ENCODE measurements around the gene PIAS3. TPM values are rescaled to one million over a fixed set of nuclear protein-coding genes. Genes with fewer than 3 reads are reported as not detected.
"Not testable (repeated sequence)": the region's sequence is repeated elsewhere in the genome, so short reads cannot be mapped to it uniquely, and the experiment has no call there.

PIAS3 gene
- total RNA-seq, 1 experiment from 2014 or later, result 19.7 TPM

GRCh38 chr1:145822779-145823331 is 36.0 kb downstream of the PIAS3 start:
- DNase-seq; H3K9me3 ChIP-seq (replicated peaks); H3K4me1 ChIP-seq; H3K27ac ChIP-seq; H3K27me3 ChIP-seq; H3K4me3 ChIP-seq: not testable (repeated sequence)
- H3K36me3 ChIP-seq, result peaks cover 20% of the 10 kb centered on the region

DNA sequence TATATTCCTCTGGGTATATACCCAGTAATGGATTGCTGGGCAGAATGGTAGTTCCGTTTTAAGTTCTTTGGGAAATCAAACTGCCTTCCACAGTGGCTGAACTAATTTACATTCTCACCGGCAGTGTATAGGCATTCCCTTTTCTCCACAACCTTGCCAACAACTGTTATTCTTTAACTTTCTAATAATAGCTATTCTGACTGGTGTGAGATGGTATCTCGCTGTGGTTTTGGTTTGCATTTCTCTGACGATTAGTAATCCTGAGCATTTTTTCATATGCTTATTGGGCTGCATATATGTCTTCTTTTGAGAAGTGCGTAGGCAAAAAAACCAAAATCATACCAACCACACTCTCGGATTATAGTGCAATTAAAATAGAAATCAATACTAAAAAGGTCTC is 40.8 kb downstream of the PIAS3 start:
- not testable (repeated sequence) for H3K36me3 ChIP-seq; H3K4me3 ChIP-seq; H3K27ac ChIP-seq; H3K9me3 ChIP-seq (replicated peaks); H3K4me1 ChIP-seq; H3K27me3 ChIP-seq
- DNase-seq, result peak; percentile 6 to 33

GRCh38 chr1:145812977-145813810 is 45.7 kb downstream of the PIAS3 start:
- H3K4me1 ChIP-seq; H3K27ac ChIP-seq; H3K9me3 ChIP-seq (replicated peaks); H3K27me3 ChIP-seq; H3K4me3 ChIP-seq; H3K36me3 ChIP-seq: not testable (repeated sequence)
- peak in 1 of 2 experiments; percentile 6 for DNase-seq

GRCh38 chr1:145806844-145807243 is 52.0 kb downstream of the PIAS3 start:
- Histone ChIP-seq H3K27me3 (no peaks in the 10 kb centered on the region), H3K4me3 (no peak overlapping the region), H3K9me3 (replicated peaks) (no peaks in the 10 kb centered on the region), H3K27ac (no peak overlapping the region), H3K4me1 (no peaks in the 10 kb centered on the region), H3K36me3 (no peaks in the 10 kb centered on the region)
- no peak for DNase-seq

GRCh38 chr1:145806408-145806807 is 52.5 kb downstream of the PIAS3 start:
- no peak for DNase-seq
- H3K27ac ChIP-seq, result no peak overlapping the region
- H3K27me3 ChIP-seq, result no peaks in the 10 kb centered on the region
- H3K4me1 ChIP-seq, result no peaks in the 10 kb centered on the region
- no peak overlapping the region for H3K4me3 ChIP-seq
- no peaks in the 10 kb centered on the region for H3K36me3 ChIP-seq
- no peaks in the 10 kb centered on the region for H3K9me3 ChIP-seq (replicated peaks)

DNA sequence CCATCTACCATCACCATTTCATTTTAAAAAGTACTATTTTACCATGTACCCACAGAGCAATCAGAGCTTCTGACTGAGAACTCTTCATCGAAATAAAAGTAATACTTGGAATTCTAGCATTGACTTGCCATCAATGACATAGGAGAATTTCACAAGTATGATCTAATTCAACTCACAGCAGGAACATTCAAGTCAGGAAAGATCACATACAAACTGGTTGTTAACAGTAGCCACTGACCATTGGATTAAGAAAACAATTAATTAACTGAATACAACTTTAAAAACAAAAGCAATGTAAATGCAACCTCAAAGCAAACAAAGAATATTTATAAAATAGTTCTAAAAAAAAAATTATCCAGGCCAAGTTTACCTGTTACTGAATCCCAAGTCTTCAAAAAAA is 53.8 kb downstream of the PIAS3 start:
- no peaks in the 10 kb centered on the region for H3K36me3 ChIP-seq
- H3K27ac ChIP-seq, result no peak overlapping the region
- H3K9me3 ChIP-seq (replicated peaks), result no peaks in the 10 kb centered on the region
- H3K4me3 ChIP-seq, result no peak overlapping the region
- DNase-seq, result no peak
- no peaks in the 10 kb centered on the region for H3K27me3 ChIP-seq
- no peaks in the 10 kb centered on the region for H3K4me1 ChIP-seq

DNA sequence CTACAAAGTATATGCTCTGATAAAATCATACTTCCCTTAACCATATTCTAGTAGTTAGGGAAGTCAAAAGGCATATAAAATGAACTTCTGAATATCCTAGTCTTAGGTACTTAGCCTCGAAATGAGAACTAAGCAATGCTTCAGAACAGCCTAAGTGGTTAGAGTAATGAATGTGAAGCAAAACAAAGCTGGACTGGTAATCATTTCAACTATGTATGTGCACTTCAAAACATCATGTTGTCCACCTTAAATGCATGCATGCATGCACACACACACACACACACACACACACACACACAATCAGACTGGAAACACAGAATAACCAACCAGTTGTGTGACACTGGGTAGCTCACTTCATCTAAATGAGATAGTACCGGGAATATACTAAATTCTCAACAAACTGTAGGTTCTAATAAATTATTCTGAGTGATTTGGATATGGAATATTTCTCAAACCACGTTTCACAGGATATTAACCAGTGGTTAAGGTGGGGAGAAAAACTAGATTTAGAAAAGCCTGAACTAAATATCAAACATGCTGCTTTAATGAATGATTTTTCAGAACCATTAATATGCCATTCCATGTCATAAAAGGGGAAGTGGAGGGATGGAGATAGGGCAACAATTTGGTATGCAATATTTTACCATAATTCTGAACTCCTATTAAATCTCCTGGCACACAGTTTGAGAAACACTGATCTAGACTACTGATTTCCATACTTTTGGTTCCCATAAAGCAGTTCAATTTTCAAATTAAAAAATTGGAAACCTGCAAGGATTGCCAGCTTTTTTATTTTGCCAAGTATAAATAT is 54.4 kb downstream of the PIAS3 start:
- Histone ChIP-seq H3K36me3 (no peaks in the 10 kb centered on the region), H3K27ac (no peak overlapping the region), H3K4me3 (no peak overlapping the region), H3K27me3 (no peaks in the 10 kb centered on the region), H3K9me3 (replicated peaks) (no peaks in the 10 kb centered on the region), H3K4me1 (no peaks in the 10 kb centered on the region)
- DNase-seq, result no peak

- Histone ChIP-seq H3K9me3 (replicated peaks) (peaks cover 5% of the 10 kb centered on the region; the same call in 1 of the 2 replicates), H3K27me3 (no peaks in the 10 kb centered on the region), H3K27ac (no peak overlapping the region), H3K36me3 (no peaks in the 10 kb centered on the region), H3K4me1 (no peaks in the 10 kb centered on the region), H3K4me3 (no peak overlapping the region)
- no peak for DNase-seq
Observed at GRCh38 chr1:145799806-145800205, 59.1 kb downstream of the PIAS3 start.

Other genes with a start within 250 kb of the PIAS3 start
- 1.6 and 2.8 TPM in 2 replicates for gene PDZK1, start 151.7 kb downstream of the PIAS3 start, total RNA-seq (2014; rRNA removed; shearing (Covaris generic))
- gene CD160, start 139.6 kb downstream of the PIAS3 start, total RNA-seq (2014; rRNA removed; shearing (Covaris generic)), result not detected in 2 replicates
- 9.0 and 10.0 TPM in 2 replicates for gene RNF115, start 35.0 kb downstream of the PIAS3 start, total RNA-seq (2014; rRNA removed; shearing (Covaris generic))
- gene POLR3C, start 34.9 kb downstream of the PIAS3 start, total RNA-seq (2014; rRNA removed; shearing (Covaris generic)), result 27.4 and 28.5 TPM in 2 replicates
- gene NUDT17, start 13.5 kb downstream of the PIAS3 start, total RNA-seq (2014; rRNA removed; shearing (Covaris generic)), result 1.1 and 1.2 TPM in 2 replicates
- not detected in 2 replicates for gene ANKRD35, start 26.8 kb upstream of the PIAS3 start, total RNA-seq (2014; rRNA removed; shearing (Covaris generic))
- 0.15 and 0.16 TPM in 2 replicates for gene ITGA10, start 51.0 kb upstream of the PIAS3 start, total RNA-seq (2014; rRNA removed; shearing (Covaris generic))
- gene PEX11B, start 59.6 kb upstream of the PIAS3 start, total RNA-seq (2014; rRNA removed; shearing (Covaris generic)), result 19.5 and 21.2 TPM in 2 replicates
- gene RBM8A, start 68.4 kb upstream of the PIAS3 start, total RNA-seq (2014; rRNA removed; shearing (Covaris generic)), result 232 and 246 TPM in 2 replicates
- 33.4 and 35.6 TPM in 2 replicates for gene LIX1L, start 98.9 kb upstream of the PIAS3 start, total RNA-seq (2014; rRNA removed; shearing (Covaris generic))
- 0.69 and 0.84 TPM in 2 replicates for gene ANKRD34A, start 105.5 kb upstream of the PIAS3 start, total RNA-seq (2014; rRNA removed; shearing (Covaris generic))
- gene POLR3GL, start 105.6 kb upstream of the PIAS3 start, total RNA-seq (2014; rRNA removed; shearing (Covaris generic)), result 16.7 and 18.4 TPM in 2 replicates
- 161 and 177 TPM in 2 replicates for gene TXNIP, start 137.5 kb upstream of the PIAS3 start, total RNA-seq (2014; rRNA removed; shearing (Covaris generic))
- gene HJV, start 162.7 kb upstream of the PIAS3 start, total RNA-seq (2014; rRNA removed; shearing (Covaris generic)), result 0.10 TPM in 2 replicates

Measured in SJCRH30 (cell line).